Left lung (tissue), 10 donors: ENCODE results near the gene ZNF774. TPM values are rescaled to one million over a fixed set of nuclear protein-coding genes. Genes with fewer than 3 reads are reported as not detected.
A peak's percentile ranks its signal among the peaks of the same experiment; 100 is the strongest.

Experiments used
- ATAC-seq: fragments of 200-7000 bp; cut with Tn5 transposase; one replicate; pipeline ENCODE4 v1.9.1; 2020; ENCODE audit warnings: moderate library complexity
- DNase-seq, 4 donors: peaks; one replicate each; pipeline ENCODE4 v3.0.0-alpha.2; 2013 to 2020
- H3K27ac ChIP-seq, 2 donors: fragments of 200-600 bp; sonication (generic) in 1 of 2; one replicate each; pipeline versions ENCODE4 v1.5.0 to v1.8.0; 2020 to 2021
- H3K27me3 ChIP-seq, 2 donors: fragments of 200-600 bp; sonication (generic) in 1 of 2; one replicate each; pipeline versions ENCODE4 v1.5.0 to v1.8.0; 2020 to 2021
- H3K36me3 ChIP-seq, 2 donors: fragments of 200-600 bp; sonication (generic) in 1 of 2; one replicate each; pipeline versions ENCODE4 v1.5.0 to v1.8.0; 2020 to 2021
- H3K4me1 ChIP-seq, 2 donors: fragments of 200-600 bp; one replicate each; pipeline ENCODE4 v1.8.0; 2021
- H3K4me3 ChIP-seq, 2 donors: fragments of 200-600 bp; sonication (generic) in 1 of 2; one replicate each; pipeline versions ENCODE4 v1.5.0 to v1.8.0; 2020 to 2021; ENCODE audit warnings: mild to moderate bottlenecking in 1 of 2
- H3K9me3 ChIP-seq, 2 donors: fragments of 200-600 bp; sonication (generic) in 1 of 2; one replicate each; pipeline versions ENCODE4 v1.5.0 to v1.8.0; 2020 to 2021
- intact Hi-C, 2 donors: fragments of 100-400 bp; cut with DNase I; formaldehyde crosslinking; loops; one replicate each; pipeline versions ENCODE4 v1.11.2 to v1.14.2; 2022
- polyA plus RNA-seq, 6 donors: library from polyadenylated mRNA; unstranded; fragments of 120-200 nt; gene quantifications; one replicate each; pipeline ENCODE4 v1.2.1, GENCODE V29; 2013; ENCODE audit not compliant: insufficient read length in 6 of 6
- total RNA-seq, 2 donors: library from RNA; stranded (reverse); fragmentation: NEBNext Ultra II Directional; extraction: Animal tissue kit (Norgen Biotek cat#: 25700); gene quantifications; one replicate each; pipeline ENCODE4 v1.2.1, GENCODE V29; 2021
- TF ChIP-seq, protein P1 (sequence below), 2 donors: fragments of 200-600 bp; sonication (generic) in 1 of 2; IDR thresholded peaks; one replicate each; pipeline versions ENCODE4 v1.5.0 to v1.8.0; 2021; ENCODE audit warnings: antibody characterized with exemption in 2 of 2
- donor health status: DM: no; HTN: yes; CAD: no.
- donor health status: DM: no; HTN: no; CAD: no.

Gene ZNF774
- total and polyA plus RNA-seq, 8 donors, result 3.6 to 6.6 (median 5.9) TPM

DNA sequence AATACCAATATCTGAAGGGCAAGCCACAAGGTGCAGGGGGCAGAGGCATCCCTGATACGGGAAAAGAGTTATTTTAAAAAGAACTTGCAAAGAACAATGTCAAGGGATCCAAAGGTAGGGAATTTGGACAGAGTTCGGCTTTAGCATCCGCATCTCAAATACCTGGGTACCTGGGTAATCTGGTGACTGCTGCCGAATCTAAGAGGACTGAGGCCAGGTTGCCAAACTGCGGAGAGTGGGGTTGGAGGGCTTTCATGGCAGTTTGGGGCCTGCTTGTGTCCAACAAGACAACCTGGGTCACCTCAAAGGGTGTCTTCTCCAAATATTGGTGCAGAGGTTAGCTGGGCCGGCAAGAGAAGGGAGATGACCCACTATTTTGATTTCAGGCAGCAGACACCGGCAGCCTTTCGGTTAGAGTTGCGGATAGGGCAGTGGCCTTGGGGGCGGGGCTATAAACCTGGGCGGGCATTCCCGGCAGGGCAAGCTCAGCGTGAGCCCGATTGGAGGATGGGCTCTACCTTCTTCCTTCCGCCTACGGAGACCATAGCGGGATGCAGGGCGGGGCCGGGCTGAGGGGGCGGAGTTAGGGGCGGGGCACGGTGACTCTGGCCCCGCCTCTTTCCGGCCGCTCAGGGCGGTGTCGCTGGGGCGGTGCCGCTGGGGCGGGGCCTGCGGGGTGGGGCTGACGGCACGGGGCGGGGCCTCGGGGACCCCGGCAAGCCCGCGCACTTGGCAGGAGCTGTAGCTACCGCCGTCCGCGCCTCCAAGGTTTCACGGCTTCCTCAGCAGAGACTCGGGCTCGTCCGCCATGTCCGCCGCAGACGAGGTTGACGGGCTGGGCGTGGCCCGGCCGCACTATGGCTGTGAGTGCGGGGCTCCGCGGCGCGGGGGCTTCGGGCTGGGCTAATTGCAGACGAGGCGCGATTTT is 35.7 kb downstream of the ZNF774 start, which contains the start of gene IQGAP1:
TSS of gene IQGAP1 (plus strand) at position 709 of the 928 bp plus-strand sequence. CDS start at position 809, 100 bp downstream.
- Histone ChIP-seq H3K9me3 (no peaks in the 10 kb centered on the region), H3K4me1 (peaks cover 24 to 43% of the 10 kb centered on the region in 2 donors), H3K4me3 (peak within 1 kb of the TSS; percentile 67 to 78), H3K27me3 (no peaks in the 10 kb centered on the region), H3K36me3 (peaks cover 0 to 22% of the 10 kb centered on the region in 2 donors), H3K27ac (peak within 1 kb of the TSS; percentile 97 to 100)
- ATAC-seq, result peak; percentile 97
- TF ChIP-seq, protein P1, sequence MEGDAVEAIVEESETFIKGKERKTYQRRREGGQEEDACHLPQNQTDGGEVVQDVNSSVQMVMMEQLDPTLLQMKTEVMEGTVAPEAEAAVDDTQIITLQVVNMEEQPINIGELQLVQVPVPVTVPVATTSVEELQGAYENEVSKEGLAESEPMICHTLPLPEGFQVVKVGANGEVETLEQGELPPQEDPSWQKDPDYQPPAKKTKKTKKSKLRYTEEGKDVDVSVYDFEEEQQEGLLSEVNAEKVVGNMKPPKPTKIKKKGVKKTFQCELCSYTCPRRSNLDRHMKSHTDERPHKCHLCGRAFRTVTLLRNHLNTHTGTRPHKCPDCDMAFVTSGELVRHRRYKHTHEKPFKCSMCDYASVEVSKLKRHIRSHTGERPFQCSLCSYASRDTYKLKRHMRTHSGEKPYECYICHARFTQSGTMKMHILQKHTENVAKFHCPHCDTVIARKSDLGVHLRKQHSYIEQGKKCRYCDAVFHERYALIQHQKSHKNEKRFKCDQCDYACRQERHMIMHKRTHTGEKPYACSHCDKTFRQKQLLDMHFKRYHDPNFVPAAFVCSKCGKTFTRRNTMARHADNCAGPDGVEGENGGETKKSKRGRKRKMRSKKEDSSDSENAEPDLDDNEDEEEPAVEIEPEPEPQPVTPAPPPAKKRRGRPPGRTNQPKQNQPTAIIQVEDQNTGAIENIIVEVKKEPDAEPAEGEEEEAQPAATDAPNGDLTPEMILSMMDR (IDR thresholded peaks at IDR 0.05), result no peak
- intact Hi-C loops, result no loop called here
- DNase-seq, result peak; percentile 86 to 99 (median 96)

DNA sequence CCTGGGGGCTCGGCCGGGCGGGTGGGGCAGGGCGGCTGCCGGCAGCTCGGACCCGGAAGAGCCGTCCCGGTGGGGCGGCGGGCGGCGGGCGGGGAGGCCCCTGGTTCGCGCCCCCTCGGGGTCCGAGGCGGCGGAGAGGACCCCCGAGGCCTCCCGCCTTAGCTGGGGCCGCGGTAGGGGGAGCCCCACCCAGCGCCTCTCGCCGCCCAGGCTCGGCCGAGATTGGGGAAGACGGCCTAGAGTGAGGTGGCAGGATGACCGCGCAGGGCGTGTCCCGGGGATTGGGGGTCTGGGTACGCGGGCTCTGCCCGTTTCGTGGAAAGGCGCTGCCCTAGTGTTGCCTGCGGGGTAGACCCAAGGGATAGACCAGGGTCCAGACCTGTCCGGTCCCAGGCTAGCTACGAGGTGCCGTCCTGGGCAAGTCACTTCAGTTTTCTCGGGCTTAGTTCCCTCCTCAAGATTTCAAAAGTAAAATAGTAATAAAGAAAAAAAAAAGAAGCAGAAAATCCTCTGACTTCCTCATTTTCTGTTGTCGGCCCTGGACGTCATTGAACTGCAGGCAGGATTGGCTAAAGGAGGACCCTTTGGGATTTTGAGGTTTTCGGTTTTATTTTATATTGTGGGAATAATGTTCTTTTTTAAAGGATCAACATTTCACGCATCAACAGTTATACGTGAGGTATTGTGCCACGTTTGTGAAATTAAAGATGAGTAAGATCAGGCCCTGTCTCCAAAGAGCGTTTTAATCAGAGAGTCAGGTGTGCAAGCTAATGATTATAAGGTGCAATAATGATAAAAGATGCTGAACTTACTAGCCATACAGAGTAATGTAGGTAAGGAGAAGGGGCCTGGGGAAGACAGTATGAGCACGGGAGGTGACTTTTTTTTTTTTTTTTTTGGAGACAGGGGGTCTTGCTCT is 36.6 kb downstream of the ZNF774 start:
- no peaks in the 10 kb centered on the region for H3K27me3 ChIP-seq

DNA sequence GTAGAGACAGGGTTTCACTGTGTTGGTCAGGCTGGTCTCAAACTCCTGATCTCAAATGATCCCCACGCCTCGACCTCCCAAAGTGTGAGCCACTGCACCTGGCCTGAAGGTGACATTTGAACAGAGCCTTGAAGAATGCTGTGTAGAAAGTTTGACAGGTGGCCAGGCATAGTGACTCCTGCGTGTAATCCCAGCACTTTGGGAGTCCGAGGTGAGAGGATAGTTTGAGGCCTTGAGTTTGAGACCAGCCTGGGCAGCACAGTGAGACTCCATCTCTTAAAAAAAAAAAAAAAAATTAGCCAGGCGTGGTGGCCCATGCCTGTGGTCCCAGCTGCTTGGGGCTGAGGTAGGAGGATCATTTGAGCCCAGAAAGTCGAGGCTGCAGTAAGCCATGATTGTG is 37.4 kb downstream of the ZNF774 start:
- intact Hi-C loops, result no loop called here
- ATAC-seq (no peak), DNase-seq (no peak)
- H3K36me3 ChIP-seq, result peaks cover 0 to 30% of the 10 kb centered on the region in 2 donors
- peak overlapping the region; percentile 67 to 78 for H3K4me3 ChIP-seq
- TF ChIP-seq, protein P1 (IDR thresholded peaks at IDR 0.05), result no peak
- H3K9me3 ChIP-seq, result no peaks in the 10 kb centered on the region
- peaks cover 34 to 60% of the 10 kb centered on the region in 2 donors for H3K4me1 ChIP-seq
- H3K27me3 ChIP-seq, result no peaks in the 10 kb centered on the region
- H3K27ac ChIP-seq, result peak overlapping the region; percentile 97 to 100

More for the DNA sequence above, 36.6 kb downstream of the ZNF774 start:
- Histone ChIP-seq H3K4me1 (peaks cover 30 to 52% of the 10 kb centered on the region in 2 donors), H3K4me3 (peak overlapping the region; percentile 67 to 78), H3K36me3 (peaks cover 0 to 30% of the 10 kb centered on the region in 2 donors), H3K27ac (peak overlapping the region; percentile 97 to 100), H3K9me3 (no peaks in the 10 kb centered on the region)
- ATAC-seq (peak; percentile 61), DNase-seq (peak; percentile 54 to 95 (median 80))
- intact Hi-C loops, result no loop called here
- TF ChIP-seq, protein P1 (IDR thresholded peaks at IDR 0.05), result no peak

DNA sequence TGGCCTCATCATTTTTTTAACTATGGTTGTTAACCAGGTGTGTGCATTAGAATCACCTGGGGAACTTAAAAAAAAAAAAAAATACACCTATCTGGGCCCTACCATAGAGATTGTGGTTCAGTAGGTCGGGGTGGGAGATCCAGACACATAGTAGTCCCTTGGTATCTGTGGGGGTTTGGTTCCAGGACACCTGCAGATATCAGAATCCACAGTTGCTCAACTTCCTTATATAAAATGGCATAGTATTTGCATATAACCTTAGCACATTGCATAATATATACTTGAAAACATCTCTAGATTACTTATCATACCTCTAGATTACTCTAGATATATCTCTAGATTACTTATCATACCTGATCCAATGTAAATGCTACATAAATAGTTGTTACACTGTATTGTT is 41.0 kb downstream of the ZNF774 start:
- peaks cover 0 to 30% of the 10 kb centered on the region in 2 donors for H3K36me3 ChIP-seq
- peaks cover 37 to 89% of the 10 kb centered on the region in 2 donors for H3K4me1 ChIP-seq
- TF ChIP-seq, protein P1 (IDR thresholded peaks at IDR 0.05), result no peak
- no peak overlapping the region for H3K4me3 ChIP-seq
- no peaks in the 10 kb centered on the region for H3K27me3 ChIP-seq
- H3K27ac ChIP-seq, result peak overlapping the region in 1 of 2 donors; percentile 37
- intact Hi-C loops, result no loop called here
- H3K9me3 ChIP-seq, result no peaks in the 10 kb centered on the region
- no peak for DNase-seq
- no peak for ATAC-seq
